OCI-M1 (cell line): ENCODE data around the gene SMCO3.

Experiments
- DNase-seq: peaks from one replicate; lab custom pipeline; 2025; lab: John Stamatoyannopoulos, UW

The SMCO3 gene

DNA sequence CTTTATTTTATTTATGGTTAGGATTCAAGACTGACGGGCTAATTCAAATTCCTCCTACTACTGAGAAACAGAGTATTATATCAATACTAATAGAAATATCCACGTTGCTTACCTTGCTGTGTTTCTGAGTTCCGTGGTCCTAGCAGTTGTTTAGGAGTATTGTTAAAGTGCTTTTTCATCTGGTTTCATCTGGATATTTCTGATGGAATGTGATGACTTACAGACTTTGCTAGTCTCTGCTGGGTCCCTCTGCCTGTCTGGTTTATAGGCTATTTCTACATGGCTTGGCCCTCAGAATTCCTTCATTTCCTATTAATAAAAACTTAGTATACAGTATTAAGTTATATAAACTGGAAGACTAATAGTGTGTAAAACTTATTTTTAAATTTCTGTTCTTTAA, at the start of gene SMCO3:
Gene SMCO3 (minus strand): TSS at position 169 of the 400 bp plus-strand sequence. CDS start 7,502 bp downstream, outside the sequence.
- DNase-seq, result no peak

GRCh38 chr12:14860490-14860889, 46.5 kb upstream of the SMCO3 start:
- no peak for DNase-seq

- DNase-seq, result no peak
These were observed 44.5 kb upstream of the SMCO3 start for GRCh38 chr12:14858513-14858912.

GRCh38 chr12:14854586-14855183, 40.7 kb upstream of the SMCO3 start:
- no peak for DNase-seq

GRCh38 chr12:14853961-14854360, 40.0 kb upstream of the SMCO3 start:
- DNase-seq, result no peak

- no peak for DNase-seq
These were observed 38.9 kb upstream of the SMCO3 start for GRCh38 chr12:14852880-14853279.

- no peak for DNase-seq
These were observed 37.1 kb upstream of the SMCO3 start for GRCh38 chr12:14850929-14851663.

GRCh38 chr12:14849661-14850060, 35.7 kb upstream of the SMCO3 start:
- no peak for DNase-seq

DNA sequence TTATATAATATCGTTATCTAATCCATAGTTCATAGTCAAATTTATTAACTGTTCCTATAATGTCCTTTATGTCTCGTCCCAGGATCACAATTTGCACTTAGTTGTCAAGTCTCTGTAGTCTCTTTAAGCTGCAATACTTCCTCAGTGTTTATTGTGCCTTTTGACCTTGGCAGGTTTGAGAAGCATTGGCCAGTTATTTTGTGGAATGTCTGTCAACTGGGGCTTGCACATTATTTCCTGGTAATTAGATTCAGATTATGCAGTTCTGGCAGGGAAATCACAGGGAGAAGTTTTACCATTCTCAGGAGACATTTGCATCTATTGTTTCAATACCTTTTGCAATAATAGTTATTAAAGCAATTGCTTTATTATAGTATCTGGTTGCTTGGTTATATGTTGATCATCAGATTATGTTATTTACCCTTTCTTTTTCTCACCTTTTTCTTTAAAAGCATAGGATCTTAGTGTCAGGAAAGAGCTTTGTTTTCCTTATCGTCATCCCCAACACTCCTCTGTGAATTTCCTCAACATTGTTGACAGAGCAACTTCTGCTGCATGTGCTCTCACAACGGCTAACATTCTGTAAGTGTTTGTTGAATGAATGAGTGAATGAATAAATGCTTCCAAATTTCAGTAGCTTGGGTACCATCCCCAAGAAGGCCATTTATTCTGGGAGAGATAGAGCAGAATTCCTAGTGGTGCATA, 33.0 kb upstream of the SMCO3 start:
- no peak for DNase-seq

GRCh38 chr12:14846042-14846587, 32.1 kb upstream of the SMCO3 start:
- DNase-seq, result peak; percentile 69

GRCh38 chr12:14845350-14845750, 31.4 kb upstream of the SMCO3 start:
- DNase-seq, result peak; percentile 83

GRCh38 chr12:14844401-14844800, 30.4 kb upstream of the SMCO3 start:
- DNase-seq, result no peak

GRCh38 chr12:14843425-14843887, 29.5 kb upstream of the SMCO3 start, which contains the start of gene ART4:
TSS of gene ART4 (minus strand) at chr12:14843526. CDS start at chr12:14843113, 413 bp downstream.
- DNase-seq, result peak; percentile 84

DNA sequence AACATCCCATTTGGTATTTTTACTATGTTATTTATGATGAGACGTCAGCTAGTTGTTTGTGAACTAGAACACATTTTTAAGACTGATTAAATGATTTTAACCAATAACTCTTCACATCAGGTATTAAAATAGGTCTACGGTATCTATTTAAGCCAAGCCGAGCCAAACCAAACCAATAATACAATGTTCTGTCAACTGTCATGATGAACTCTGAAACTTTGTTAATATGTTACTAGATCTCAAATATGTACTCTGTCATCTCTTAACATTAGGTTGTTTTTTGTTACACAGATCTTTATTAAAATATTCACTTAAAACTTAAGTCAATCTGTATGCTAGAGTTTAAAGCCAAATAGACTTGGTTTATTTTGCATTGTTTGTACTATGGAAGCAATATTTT, 28.3 kb upstream of the SMCO3 start:
- no peak for DNase-seq

GRCh38 chr12:14841761-14842160, 27.8 kb upstream of the SMCO3 start:
- DNase-seq, result no peak

DNA sequence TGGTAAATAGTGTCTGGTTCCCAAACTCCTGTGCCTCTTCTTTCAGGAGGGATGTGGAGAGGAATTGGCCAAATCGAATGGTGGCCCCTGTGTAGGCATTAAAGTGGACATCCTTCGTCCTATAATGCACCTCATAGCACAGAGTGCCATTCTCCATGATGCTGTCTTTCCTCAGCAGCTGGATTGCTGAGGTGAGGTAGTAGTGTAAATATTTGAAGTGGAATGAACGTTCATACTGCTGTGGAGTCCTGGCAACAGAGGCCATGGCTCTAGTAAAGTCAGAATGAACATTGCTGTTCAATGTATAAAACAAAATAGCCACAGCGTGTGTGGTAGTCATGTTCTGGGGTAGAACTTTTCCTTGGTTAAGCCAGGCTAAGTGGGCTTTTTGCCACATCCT, 26.6 kb upstream of the SMCO3 start:
- DNase-seq, result no peak

DNA sequence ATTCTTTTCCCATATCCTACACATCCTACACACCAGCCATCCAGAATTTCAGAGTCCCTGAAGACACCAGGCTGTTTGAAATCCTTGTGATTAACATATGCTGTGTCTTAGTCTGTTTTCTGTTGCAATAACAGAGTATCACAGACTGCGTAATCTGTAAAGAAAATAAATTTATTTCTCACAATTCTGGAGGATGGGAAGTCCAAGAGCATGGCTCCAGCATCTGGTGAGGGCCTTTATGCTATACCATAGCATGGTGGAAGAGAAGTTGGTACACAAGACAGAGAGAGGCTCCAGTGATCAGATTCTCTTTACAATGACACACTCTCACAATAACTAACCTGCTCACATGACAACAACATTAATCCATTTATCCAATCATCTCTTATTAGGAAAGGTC, 25.3 kb upstream of the SMCO3 start:
- DNase-seq, result no peak

- DNase-seq, result peak; percentile 56
These were observed 22.6 kb upstream of the SMCO3 start for GRCh38 chr12:14836336-14837210.

DNA sequence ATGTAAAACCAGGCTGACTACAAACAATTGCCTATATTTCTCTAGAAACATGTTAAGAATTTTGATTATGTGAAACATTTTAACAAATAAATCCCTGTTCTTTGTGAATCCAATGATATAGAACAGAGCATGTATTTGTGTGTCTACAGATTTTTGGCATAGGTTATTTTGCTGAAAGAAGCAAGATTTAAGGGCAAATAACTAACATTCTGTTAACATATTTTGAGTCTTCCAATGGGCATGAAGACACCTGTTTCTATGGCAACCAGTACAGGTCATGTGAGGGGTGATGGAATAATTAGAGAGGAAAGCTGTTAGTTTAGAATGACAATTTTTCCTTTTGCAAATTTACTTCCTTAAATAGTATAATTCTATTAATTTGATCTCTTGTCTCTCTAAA, 20.5 kb upstream of the SMCO3 start:
- DNase-seq, result peak; percentile 50

GRCh38 chr12:14833952-14834351, 20.0 kb upstream of the SMCO3 start:
- peak; percentile 31 for DNase-seq

- no peak for DNase-seq
These were observed 19.4 kb upstream of the SMCO3 start for GRCh38 chr12:14833336-14833735.

DNA sequence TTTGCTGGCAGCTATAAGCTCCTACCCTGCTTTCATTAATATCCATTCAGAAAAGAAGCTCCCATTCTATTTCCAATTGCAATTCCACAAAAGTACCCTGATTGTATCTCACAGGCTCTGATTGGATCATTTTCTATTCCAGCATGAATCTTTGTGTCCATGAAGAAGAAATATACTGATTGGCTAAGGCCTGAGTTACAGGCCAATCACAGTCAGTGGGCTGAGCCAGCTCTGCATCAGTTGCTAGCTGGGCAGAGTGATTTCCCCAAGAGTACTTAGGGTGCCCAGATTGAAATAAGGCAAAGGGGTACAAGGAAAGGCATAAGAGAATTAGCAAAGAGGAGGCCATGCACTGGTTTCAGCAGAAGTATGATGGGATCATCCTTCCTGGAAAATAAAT, 14.9 kb upstream of the SMCO3 start:
- no peak for DNase-seq
